Spleen (tissue), 11 donors: Measurements from ENCODE around the gene LAMA4. TPM values are rescaled to one million over a fixed set of nuclear protein-coding genes. Genes with fewer than 3 reads are reported as not detected.

ENCODE experiments used
- DNase-seq: peaks from one replicate; pipeline ENCODE4 v3.0.0-alpha.2; 2020
- H3K27ac ChIP-seq, 8 donors: fragments of 200-600 bp; sonication (generic) in 7 of 8; 1 replicate in 4 of 8; 2 replicates in 4 of 8; pipeline versions ENCODE4 v1.5.0 to v1.8.0; 2016 to 2021; ENCODE audit warnings: inconsistent platforms in 4 of 8, mild to moderate bottlenecking in 4 of 8, moderate library complexity in 1 of 8
- H3K27me3 ChIP-seq, 7 donors: fragments of 200-600 bp; sonication (generic) in 6 of 7; replicated peaks in 1 of 7; 1 replicate in 4 of 7; 2 replicates in 3 of 7; pipeline versions ENCODE4 v1.5.0 to v1.8.0; 2016 to 2021; ENCODE audit warnings: inconsistent platforms in 3 of 7, mild to moderate bottlenecking in 1 of 7
- H3K36me3 ChIP-seq, 6 donors: fragments of 200-600 bp; sonication (generic) in 5 of 6; 1 replicate in 4 of 6; 2 replicates in 2 of 6; pipeline versions ENCODE4 v1.5.0 to v1.8.0; 2016 to 2021; ENCODE audit warnings: inconsistent platforms in 2 of 6
- H3K4me1 ChIP-seq, 6 donors: fragments of 200-600 bp; sonication (generic) in 5 of 6; 1 replicate in 3 of 6; 2 replicates in 3 of 6; pipeline versions ENCODE4 v1.5.0 to v1.8.0; 2016 to 2021; ENCODE audit warnings: inconsistent platforms in 3 of 6
- H3K4me3 ChIP-seq, 8 donors: fragments of 200-600 bp; sonication (generic) in 7 of 8; 1 replicate in 4 of 8; 2 replicates in 4 of 8; pipeline versions ENCODE4 v1.5.0 to v1.8.0; 2016 to 2021; ENCODE audit warnings: inconsistent platforms in 4 of 8, mild to moderate bottlenecking in 4 of 8, moderate library complexity in 2 of 8
- H3K9me3 ChIP-seq, 8 donors: fragments of 200-600 bp; sonication (generic) in 7 of 8; 1 replicate in 4 of 8; 2 replicates in 4 of 8; pipeline versions ENCODE4 v1.5.0 to v1.8.0; 2016 to 2021; ENCODE audit warnings: inconsistent platforms in 4 of 8
- POLR2A ChIP-seq, 3 donors: fragments of 450-650 bp; IDR thresholded peaks; one replicate each; pipeline ENCODE4 v1.5.1; 2017; ENCODE audit warnings: antibody characterized with exemption in 3 of 3, mild to moderate bottlenecking in 1 of 3
- POLR2AphosphoS5 ChIP-seq, 3 donors: sonication (generic); formaldehyde crosslinking; IDR thresholded peaks; one replicate each; pipeline ENCODE4 v1.5.1; 2017; ENCODE audit warnings: antibody characterized with exemption in 3 of 3
- WGBS, 5 donors: extraction: QIAGEN DNeasy Blood & Tissue Kit in 3 of 5; methylation state at CpG; one replicate each; pipeline versions ENCODE4 v1.1.5 to v1.1.7; 2013 to 2018; 5-methylcytosine and 5-hydroxymethylcytosine counted together
- intact Hi-C: fragments of 100-400 bp; cut with DNase I; formaldehyde crosslinking; loops from one replicate; pipeline ENCODE4 v1.15.0; 2023; ENCODE audit warnings: low total_unique reads
- polyA plus RNA-seq, 3 donors: library from polyadenylated mRNA; stranded (reverse); fragments of 200-250 nt; gene quantifications; one replicate each; pipeline ENCODE4 v1.2.1, GENCODE V29; 2013
- total RNA-seq, 7 donors: library from RNA; depleted of rRNA in 3 of 7; stranded (reverse); fragments of >200 nt in 3 of 7; fragmentation: NEBNext Ultra II Directional in 4 of 7; extraction: Animal tissue kit (Norgen Biotek cat#: 25700) in 4 of 7; gene quantifications; one replicate each; pipeline versions ENCODE4 v1.1.0 to v1.2.1, GENCODE V29; 2016 to 2021
- TF ChIP-seq, protein P1 (sequence below), 11 experiments: fragments of 200-600 bp in 7 of 11; fragments of 450-650 bp in 4 of 11; sonication (generic) in 4 of 11; IDR thresholded peaks in 8 of 11; conservative IDR thresholded peaks in 3 of 11; 1 replicate in 7 of 11; 2 replicates in 4 of 11; pipeline versions ENCODE4 v1.4.0 to v1.8.0; 2016 to 2021; ENCODE audit warnings: antibody characterized with exemption in 11 of 11, inconsistent platforms in 4 of 11, mild to moderate bottlenecking in 1 of 11
- donor health status: healthy with polysubstance abuse.
- donor health status: DM: no; HTN: no; CAD: no; lungs with moderate emphysema.
- donor health status: DM: no; HTN: no; CAD: no.
- donor health status: Bipolar disorder and iron deficiency.
- donor health status: healthy.
- donor health status: DM: no; HTN: no; CAD: no.
- donor health status: DM: yes; HTN: yes; CAD: no.

The LAMA4 gene
- total and polyA plus RNA-seq, 10 donors = 0.76 to 3.7 (median 2.5) TPM

- Histone ChIP-seq H3K4me3 (no peak overlapping the region), H3K27me3 (no peaks in the 10 kb centered on the region), H3K27ac (no peak overlapping the region), H3K9me3 (no peaks in the 10 kb centered on the region), H3K36me3 (no peaks in the 10 kb centered on the region), H3K4me1 (no peaks in the 10 kb centered on the region)
- no peak for DNase-seq
- TF ChIP-seq, protein P1, sequence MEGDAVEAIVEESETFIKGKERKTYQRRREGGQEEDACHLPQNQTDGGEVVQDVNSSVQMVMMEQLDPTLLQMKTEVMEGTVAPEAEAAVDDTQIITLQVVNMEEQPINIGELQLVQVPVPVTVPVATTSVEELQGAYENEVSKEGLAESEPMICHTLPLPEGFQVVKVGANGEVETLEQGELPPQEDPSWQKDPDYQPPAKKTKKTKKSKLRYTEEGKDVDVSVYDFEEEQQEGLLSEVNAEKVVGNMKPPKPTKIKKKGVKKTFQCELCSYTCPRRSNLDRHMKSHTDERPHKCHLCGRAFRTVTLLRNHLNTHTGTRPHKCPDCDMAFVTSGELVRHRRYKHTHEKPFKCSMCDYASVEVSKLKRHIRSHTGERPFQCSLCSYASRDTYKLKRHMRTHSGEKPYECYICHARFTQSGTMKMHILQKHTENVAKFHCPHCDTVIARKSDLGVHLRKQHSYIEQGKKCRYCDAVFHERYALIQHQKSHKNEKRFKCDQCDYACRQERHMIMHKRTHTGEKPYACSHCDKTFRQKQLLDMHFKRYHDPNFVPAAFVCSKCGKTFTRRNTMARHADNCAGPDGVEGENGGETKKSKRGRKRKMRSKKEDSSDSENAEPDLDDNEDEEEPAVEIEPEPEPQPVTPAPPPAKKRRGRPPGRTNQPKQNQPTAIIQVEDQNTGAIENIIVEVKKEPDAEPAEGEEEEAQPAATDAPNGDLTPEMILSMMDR (IDR thresholded peaks at IDR 0.05 in 8 of 11, conservative IDR thresholded peaks at IDR 0.05 in 3 of 11) = no peak
- TF ChIP-seq POLR2A (IDR thresholded peaks at IDR 0.05) (no peak), POLR2AphosphoS5 (IDR thresholded peaks at IDR 0.05) (no peak)
- intact Hi-C loops = no loop called here
Observed at GRCh38 chr6:112118034-112118433, 136.3 kb downstream of the LAMA4 start.

DNA sequence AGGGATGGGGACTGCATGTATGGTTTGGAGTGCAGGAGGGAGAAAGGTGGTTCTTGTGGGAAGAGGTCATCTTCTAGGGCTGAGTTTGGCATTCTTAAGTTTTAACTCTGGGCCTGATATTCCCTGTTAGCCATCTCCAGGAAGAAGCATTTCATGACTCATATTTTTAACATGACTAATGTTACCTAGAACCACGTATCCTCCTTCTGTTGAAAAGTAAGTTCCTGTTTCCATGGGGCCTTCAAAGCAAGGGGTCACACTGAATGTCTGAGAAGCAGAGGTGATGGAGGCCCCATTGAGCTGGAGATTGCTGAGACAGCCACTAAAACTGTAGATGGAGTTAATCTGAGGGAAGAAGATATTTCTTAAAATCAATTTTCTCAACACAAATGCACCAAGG lies 136.8 kb downstream of the LAMA4 start:
- Histone ChIP-seq H3K4me3 (no peak overlapping the region), H3K27me3 (no peaks in the 10 kb centered on the region), H3K27ac (no peak overlapping the region), H3K4me1 (no peaks in the 10 kb centered on the region), H3K36me3 (no peaks in the 10 kb centered on the region), H3K9me3 (no peaks in the 10 kb centered on the region)
- TF ChIP-seq POLR2AphosphoS5 (IDR thresholded peaks at IDR 0.05) (no peak), POLR2A (IDR thresholded peaks at IDR 0.05) (no peak)
- TF ChIP-seq, protein P1 (IDR thresholded peaks at IDR 0.05 in 8 of 11, conservative IDR thresholded peaks at IDR 0.05 in 3 of 11) = no peak
- WGBS, 5 donors = 35 to 65% (median 50%) methylated on average over 1 of the region's 1 CpG
- DNase-seq = no peak
- intact Hi-C loops = no loop called here

DNA sequence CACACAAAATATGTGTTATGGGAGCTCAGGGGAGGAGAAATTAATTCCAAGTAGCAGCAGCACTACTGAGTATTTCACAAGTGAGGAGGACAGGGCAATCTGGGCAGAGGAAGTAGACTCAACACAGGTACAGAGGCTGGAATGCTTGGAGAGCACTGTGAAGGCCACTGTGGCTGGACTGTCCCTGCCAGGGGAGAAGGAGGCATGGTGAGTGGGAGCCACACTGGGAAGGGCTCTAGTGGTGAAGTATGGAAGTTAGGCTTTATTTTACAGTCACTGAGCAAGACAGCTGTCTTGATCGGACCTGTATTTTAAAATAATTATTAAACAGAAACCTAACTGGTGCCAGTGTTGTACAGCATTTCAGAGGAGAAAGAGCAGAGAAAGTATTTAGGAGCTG lies 138.1 kb downstream of the LAMA4 start:
- Histone ChIP-seq H3K36me3 (no peaks in the 10 kb centered on the region), H3K4me1 (no peaks in the 10 kb centered on the region), H3K27me3 (no peaks in the 10 kb centered on the region), H3K4me3 (no peak overlapping the region), H3K27ac (no peak overlapping the region), H3K9me3 (no peaks in the 10 kb centered on the region)
- DNase-seq = no peak
- WGBS, 5 donors = 81 to 96% (median 94%) methylated on average over 1 of the region's 1 CpG
- intact Hi-C loops = no loop called here
- TF ChIP-seq POLR2AphosphoS5 (IDR thresholded peaks at IDR 0.05) (no peak), POLR2A (IDR thresholded peaks at IDR 0.05) (no peak)

DNA sequence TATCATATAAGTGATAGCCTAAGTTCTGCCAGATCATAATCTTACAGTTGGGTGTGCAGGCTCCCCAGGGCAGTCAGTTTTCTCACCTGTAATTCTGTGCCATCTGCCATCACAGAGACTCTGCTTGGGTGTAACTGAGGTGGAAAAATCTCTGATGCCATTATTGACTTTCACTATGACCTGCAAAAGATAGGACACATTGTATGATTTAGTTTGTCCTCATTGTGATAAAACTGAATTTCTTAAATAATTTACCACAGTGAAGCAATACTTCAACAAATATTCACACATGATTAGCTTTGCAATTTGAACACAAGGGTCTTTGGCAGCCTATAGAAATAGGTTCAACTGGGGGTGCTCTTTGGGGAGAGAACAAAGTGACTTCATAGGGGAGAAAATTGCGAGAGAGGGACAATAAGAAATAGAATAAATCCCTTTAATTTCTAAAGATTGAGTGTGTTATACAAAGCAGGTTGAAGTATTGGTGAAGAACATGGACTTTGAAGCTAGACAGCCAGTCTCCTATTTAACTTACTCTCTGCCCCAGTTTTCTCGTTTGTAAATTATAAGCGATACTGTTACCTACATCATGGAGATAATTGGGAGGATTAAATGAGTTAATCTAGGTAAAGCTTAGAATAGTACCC lies 139.7 kb downstream of the LAMA4 start:
- intact Hi-C loops = no loop called here
- Histone ChIP-seq H3K4me3 (no peak overlapping the region), H3K36me3 (no peaks in the 10 kb centered on the region), H3K27me3 (no peaks in the 10 kb centered on the region), H3K27ac (no peak overlapping the region), H3K9me3 (no peaks in the 10 kb centered on the region), H3K4me1 (no peaks in the 10 kb centered on the region)
- WGBS, 5 donors = 93 to 98% (median 96%) methylated on average over 3 of the region's 3 CpGs
- TF ChIP-seq POLR2AphosphoS5 (IDR thresholded peaks at IDR 0.05) (no peak), POLR2A (IDR thresholded peaks at IDR 0.05) (no peak)
- TF ChIP-seq, protein P1 (IDR thresholded peaks at IDR 0.05 in 8 of 11, conservative IDR thresholded peaks at IDR 0.05 in 3 of 11) = no peak
- no peak for DNase-seq

DNA sequence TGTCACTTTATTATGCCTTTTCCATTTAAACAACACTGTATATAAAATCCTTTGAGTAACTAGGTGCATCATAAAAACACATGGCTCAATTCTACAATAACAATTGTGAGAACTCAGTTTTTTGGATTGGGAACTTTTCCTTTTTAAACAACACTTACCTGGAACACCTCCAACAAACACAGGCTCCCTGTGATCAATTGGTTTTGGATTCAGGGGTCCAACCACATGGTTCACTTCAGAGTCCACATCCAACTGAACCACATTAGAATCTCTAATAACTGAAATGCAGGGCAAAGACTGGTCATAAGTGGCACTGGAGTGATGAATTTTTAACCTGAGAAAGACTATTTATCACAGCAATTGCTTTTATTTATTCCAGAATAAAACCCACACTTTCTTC lies 140.4 kb downstream of the LAMA4 start:
- Histone ChIP-seq H3K36me3 (no peaks in the 10 kb centered on the region), H3K4me1 (no peaks in the 10 kb centered on the region), H3K27me3 (no peaks in the 10 kb centered on the region), H3K4me3 (no peak overlapping the region), H3K9me3 (no peaks in the 10 kb centered on the region), H3K27ac (no peak overlapping the region)
- DNase-seq = no peak
- no peak for TF ChIP-seq POLR2AphosphoS5 (IDR thresholded peaks at IDR 0.05)
- TF ChIP-seq POLR2A (IDR thresholded peaks at IDR 0.05) = no peak
- TF ChIP-seq, protein P1 (IDR thresholded peaks at IDR 0.05 in 8 of 11, conservative IDR thresholded peaks at IDR 0.05 in 3 of 11) = no peak
- intact Hi-C loops = no loop called here
